Calu3 (cell line): ENCODE results near the gene OGDH. TPM values are rescaled to one million over a fixed set of nuclear protein-coding genes. Genes with fewer than 3 reads are reported as not detected.

ENCODE experiments used
- BruUV-seq: library from RNA; stranded (reverse); fragments of 400-500 nt; replicated peaks from 2 replicates; lab custom pipeline; 2021; lab: Mats Ljungman, UMichigan
- CTCF ChIA-PET: fragments of 300-600 bp; sonication (Branson Sonifier 250); formaldehyde crosslinking; loops from one replicate; lab custom pipeline; 2022; ENCODE audit warnings: antibody characterized with exemption; lab: Charles Lee
- DNase-seq: peaks from one replicate; pipeline ENCODE4 v3.0.0; 2022
- H3K27ac Mint-ChIP-seq: one replicate; pipeline ENCODE4 v1.8.0; 2022; ENCODE audit warnings: mixed read lengths; ENCODE audit not compliant: unreplicated experiment
- H3K27me3 Mint-ChIP-seq: one replicate; pipeline ENCODE4 v1.8.0; 2022; ENCODE audit warnings: mixed read lengths; ENCODE audit not compliant: unreplicated experiment
- H3K36me3 Mint-ChIP-seq: one replicate; pipeline ENCODE4 v1.8.0; 2022; ENCODE audit warnings: mild to moderate bottlenecking, moderate library complexity, mixed read lengths; ENCODE audit not compliant: insufficient read depth, unreplicated experiment
- H3K4me1 Mint-ChIP-seq: one replicate; pipeline ENCODE4 v1.8.0; 2022; ENCODE audit warnings: mild to moderate bottlenecking, low read depth, mixed read lengths; ENCODE audit not compliant: unreplicated experiment
- H3K4me3 Mint-ChIP-seq: one replicate; pipeline ENCODE4 v1.8.0; 2022; ENCODE audit warnings: mild to moderate bottlenecking, low read depth, moderate library complexity, mixed read lengths; ENCODE audit not compliant: unreplicated experiment
- H3K9me3 Mint-ChIP-seq: one replicate; pipeline ENCODE4 v1.8.0; 2022; ENCODE audit warnings: low read depth, mixed read lengths; ENCODE audit not compliant: unreplicated experiment
- intact Hi-C: fragments of 100-400 bp; cut with micrococcal nuclease; formaldehyde crosslinking; loops from one replicate; pipeline ENCODE4 v1.10.0; 2022; ENCODE audit not compliant: unreplicated experiment
- total RNA-seq: library from RNA; stranded (reverse); gene quantifications from 2 replicates; pipeline ENCODE4 v1.2.3, GENCODE V29; 2022
- TF ChIP-seq, protein P1 (sequence below): fragments of 200-600 bp; IDR thresholded peaks from one replicate; pipeline ENCODE4 v1.8.0; 2022; ENCODE audit warnings: antibody characterized with exemption; ENCODE audit not compliant: unreplicated experiment

OGDH gene
- total RNA-seq, 1 experiment from 2014 or later = 100 TPM

DNA sequence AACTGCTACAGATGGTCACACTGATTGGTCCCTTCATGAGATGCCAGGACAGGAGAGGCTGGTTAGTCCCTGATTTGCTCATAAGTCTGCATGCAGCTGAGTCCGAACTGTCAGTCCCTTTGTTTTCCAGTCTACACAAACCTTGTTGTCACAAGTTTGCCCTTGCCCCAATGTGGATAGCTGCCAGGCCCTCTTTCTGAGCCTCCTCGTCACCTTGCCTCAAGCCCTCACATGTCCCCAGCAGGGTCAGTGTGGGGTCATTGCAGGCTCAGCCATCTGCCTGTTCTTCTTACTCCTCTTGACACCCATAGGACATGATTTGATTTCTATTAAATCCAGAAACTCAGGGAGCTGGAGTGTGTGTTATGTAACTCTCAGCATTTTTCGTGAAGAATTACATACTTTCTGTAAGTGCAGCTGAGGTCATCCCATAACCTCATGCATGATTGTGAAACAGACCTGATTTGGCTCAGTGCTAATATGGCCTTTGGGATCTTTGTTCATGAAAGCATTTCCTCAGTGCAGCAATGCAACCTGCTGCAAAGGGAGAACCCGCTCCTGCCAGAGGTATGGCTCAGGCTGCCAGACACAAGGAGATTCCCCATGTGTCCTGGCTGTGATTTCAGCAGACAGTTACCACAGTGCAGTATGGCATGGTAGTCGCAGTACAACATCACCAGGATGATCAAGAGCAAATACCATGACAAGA, 72.2 kb downstream of the OGDH start:
- Mint-ChIP-seq H3K36me3 (peaks cover 64% of the 10 kb centered on the region), H3K27ac (no peak overlapping the region)
- CTCF ChIA-PET = interaction anchor here (0.6 to 0.7 kb wide), 3 partner anchors 28 to 147 kb away, joined by 3 read pairs; no protein-coding TSS in a partner anchor

DNA sequence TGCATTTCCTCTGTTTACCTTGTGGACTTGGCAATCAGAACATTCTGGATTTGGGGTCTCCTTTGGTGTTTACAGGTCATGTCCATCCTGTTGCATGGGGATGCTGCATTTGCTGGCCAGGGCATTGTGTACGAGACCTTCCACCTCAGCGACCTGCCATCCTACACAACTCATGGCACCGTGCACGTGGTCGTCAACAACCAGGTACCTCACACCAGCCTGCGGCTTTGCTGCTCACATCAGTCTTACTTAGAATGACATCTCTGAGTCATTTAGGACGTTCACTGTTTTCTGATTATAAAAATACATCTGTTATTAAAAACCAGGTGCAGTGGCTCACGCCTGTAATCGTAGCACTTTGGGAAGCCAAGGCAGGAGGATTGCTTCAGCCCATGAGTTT, 75.2 kb downstream of the OGDH start:
- Mint-ChIP-seq H3K9me3 (no peaks in the 10 kb centered on the region), H3K4me3 (no peak overlapping the region), H3K36me3 (peaks cover 59% of the 10 kb centered on the region), H3K27me3 (no peaks in the 10 kb centered on the region), H3K27ac (no peak overlapping the region), H3K4me1 (peaks cover 18% of the 10 kb centered on the region)
- BruUV-seq = no TSS peak
- CTCF ChIA-PET = no interaction called here
- no peak for DNase-seq
- TF ChIP-seq, protein P1, sequence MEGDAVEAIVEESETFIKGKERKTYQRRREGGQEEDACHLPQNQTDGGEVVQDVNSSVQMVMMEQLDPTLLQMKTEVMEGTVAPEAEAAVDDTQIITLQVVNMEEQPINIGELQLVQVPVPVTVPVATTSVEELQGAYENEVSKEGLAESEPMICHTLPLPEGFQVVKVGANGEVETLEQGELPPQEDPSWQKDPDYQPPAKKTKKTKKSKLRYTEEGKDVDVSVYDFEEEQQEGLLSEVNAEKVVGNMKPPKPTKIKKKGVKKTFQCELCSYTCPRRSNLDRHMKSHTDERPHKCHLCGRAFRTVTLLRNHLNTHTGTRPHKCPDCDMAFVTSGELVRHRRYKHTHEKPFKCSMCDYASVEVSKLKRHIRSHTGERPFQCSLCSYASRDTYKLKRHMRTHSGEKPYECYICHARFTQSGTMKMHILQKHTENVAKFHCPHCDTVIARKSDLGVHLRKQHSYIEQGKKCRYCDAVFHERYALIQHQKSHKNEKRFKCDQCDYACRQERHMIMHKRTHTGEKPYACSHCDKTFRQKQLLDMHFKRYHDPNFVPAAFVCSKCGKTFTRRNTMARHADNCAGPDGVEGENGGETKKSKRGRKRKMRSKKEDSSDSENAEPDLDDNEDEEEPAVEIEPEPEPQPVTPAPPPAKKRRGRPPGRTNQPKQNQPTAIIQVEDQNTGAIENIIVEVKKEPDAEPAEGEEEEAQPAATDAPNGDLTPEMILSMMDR = no peak
- intact Hi-C loops = no loop called here

More for the DNA sequence above, 72.2 kb downstream of the OGDH start:
- no peak for DNase-seq
- Mint-ChIP-seq H3K4me3 (no peak overlapping the region), H3K27me3 (no peaks in the 10 kb centered on the region), H3K4me1 (peaks cover 18% of the 10 kb centered on the region), H3K9me3 (no peaks in the 10 kb centered on the region)
- intact Hi-C loops = no loop called here
- TF ChIP-seq, protein P1 = no peak
- BruUV-seq = no TSS peak

DNA sequence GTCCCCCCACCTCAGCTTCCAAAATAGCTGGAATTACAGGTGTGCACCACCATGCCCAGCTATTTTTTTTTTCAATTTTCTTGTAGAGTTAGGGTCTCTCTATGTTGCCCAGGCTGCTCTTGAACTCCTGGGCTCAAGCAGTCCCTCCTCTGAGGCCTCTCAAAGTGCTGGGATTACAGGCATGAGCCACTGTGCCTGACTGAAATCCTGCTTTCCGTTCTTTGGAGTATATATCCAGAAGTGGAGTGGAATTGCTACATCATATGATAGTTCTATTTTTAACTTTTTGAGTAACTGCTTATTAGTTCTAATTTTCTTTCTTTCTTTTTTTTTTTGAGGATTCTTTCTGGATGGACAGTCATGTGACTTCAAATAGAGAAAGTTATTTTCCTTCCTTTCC, 79.3 kb downstream of the OGDH start:
- H3K27ac Mint-ChIP-seq = no peak overlapping the region
- intact Hi-C loops = loop anchor here (5.0 kb wide), 1 partner anchor 98 kb away; no protein-coding TSS in a partner anchor
- CTCF ChIA-PET = no interaction called here
- no peak for DNase-seq
- TF ChIP-seq, protein P1 = no peak
- no TSS peak for BruUV-seq
- H3K27me3 Mint-ChIP-seq = no peaks in the 10 kb centered on the region
- H3K4me3 Mint-ChIP-seq = no peak overlapping the region
- no peaks in the 10 kb centered on the region for H3K9me3 Mint-ChIP-seq
- no peaks in the 10 kb centered on the region for H3K4me1 Mint-ChIP-seq
- peaks cover 34% of the 10 kb centered on the region for H3K36me3 Mint-ChIP-seq

GRCh38 chr7:44689427-44689826, 83.0 kb downstream of the OGDH start:
- BruUV-seq = no TSS peak
- Mint-ChIP-seq H3K27ac (no peak overlapping the region), H3K4me3 (no peak overlapping the region), H3K36me3 (peaks cover 31% of the 10 kb centered on the region), H3K4me1 (no peaks in the 10 kb centered on the region), H3K27me3 (no peaks in the 10 kb centered on the region), H3K9me3 (no peaks in the 10 kb centered on the region)
- no peak for DNase-seq
- TF ChIP-seq, protein P1 = no peak
- CTCF ChIA-PET = interaction anchor here (0.7 to 1.4 kb wide), 2 partner anchors 56 to 86 kb away, joined by 4 to 5 read pairs; no protein-coding TSS in a partner anchor
- intact Hi-C loops = loop anchor here (5.0 kb wide), 1 partner anchor 102 kb away; no protein-coding TSS in a partner anchor
